GM13976 (cell line): ENCODE results near the gene SGSM1.

Experiments
- DNase-seq: peaks from one replicate; pipeline ENCODE4 v3.0.0; 2012; ENCODE audit warnings: low spot score
- CTCF ChIP-seq: IDR thresholded peaks from 2 replicates; pipeline ENCODE4 v1.5.1; 2012; ENCODE audit warnings: borderline replicate concordance, mild to moderate bottlenecking; ENCODE audit not compliant: insufficient read depth; ENCODE audit errors: extremely low read depth, missing control alignments, control extremely low read depth
- in situ Hi-C: fragments of 300-500 bp; cut with MboI; formaldehyde crosslinking; loops from one replicate; pipeline ENCODE4 v1.12.0; 2022; ENCODE audit warnings: low sequenced_read_pairs, mixed read lengths, inconsistent platforms; ENCODE audit not compliant: unreplicated experiment

Gene SGSM1

GRCh38 chr22:24824250-24824649 is 18.2 kb downstream of the SGSM1 start:
- no peak for DNase-seq
- in situ Hi-C loops = no loop called here
- no peak for TF ChIP-seq CTCF

DNA sequence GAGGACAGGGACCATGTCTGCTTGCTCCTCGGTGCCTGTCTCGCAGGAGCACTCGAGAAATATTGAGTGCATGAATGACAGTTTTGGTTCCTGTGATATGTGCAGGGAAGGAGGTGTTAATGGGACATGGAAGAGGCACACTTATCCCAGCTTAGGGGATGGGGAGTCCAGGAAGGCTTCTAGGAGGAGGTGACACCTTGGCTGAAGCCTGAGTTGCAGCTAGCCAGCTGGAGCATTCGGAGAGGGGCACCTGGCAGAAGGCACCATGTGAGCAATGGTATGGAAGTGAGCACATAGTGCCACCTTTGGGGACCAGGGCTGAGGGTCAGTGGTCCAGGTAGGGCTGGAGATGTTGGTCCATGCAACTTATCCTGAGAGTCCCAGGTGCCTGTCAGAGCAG is 18.9 kb downstream of the SGSM1 start:
- no peak for TF ChIP-seq CTCF
- in situ Hi-C loops = no loop called here
- no peak for DNase-seq

DNA sequence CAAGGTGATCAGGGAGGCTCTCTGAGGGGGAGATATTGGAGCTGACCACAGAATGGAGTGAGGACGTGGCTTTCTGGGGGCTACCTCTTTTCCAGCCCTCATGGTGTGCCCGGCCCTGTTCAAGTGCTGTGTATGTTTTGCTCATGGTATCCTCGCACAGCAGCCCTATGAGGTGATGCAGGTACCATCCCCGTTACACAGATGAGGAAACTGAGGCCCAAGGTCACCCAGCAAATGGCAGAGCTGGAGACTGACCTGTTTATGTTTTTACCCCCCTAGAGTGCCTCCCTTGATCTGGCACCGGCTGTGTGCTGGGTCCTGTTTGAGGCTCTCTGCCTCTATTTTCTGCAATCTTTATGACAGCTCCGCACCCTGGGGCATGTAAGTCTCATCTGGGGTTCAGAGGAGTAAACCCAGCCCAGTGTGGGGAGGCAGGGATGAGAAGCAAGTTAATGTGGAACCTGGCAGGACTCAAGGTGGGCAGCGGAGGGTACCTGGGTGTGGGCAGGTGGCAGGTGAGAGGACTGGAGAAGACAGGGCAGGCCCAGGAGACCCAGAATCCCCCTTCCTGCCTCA is 20.8 kb downstream of the SGSM1 start:
- TF ChIP-seq CTCF = no peak
- in situ Hi-C loops = no loop called here
- no peak for DNase-seq

- DNase-seq = no peak
- TF ChIP-seq CTCF = no peak
- in situ Hi-C loops = no loop called here
These were observed 21.3 kb downstream of the SGSM1 start for GRCh38 chr22:24827296-24827695.

DNA sequence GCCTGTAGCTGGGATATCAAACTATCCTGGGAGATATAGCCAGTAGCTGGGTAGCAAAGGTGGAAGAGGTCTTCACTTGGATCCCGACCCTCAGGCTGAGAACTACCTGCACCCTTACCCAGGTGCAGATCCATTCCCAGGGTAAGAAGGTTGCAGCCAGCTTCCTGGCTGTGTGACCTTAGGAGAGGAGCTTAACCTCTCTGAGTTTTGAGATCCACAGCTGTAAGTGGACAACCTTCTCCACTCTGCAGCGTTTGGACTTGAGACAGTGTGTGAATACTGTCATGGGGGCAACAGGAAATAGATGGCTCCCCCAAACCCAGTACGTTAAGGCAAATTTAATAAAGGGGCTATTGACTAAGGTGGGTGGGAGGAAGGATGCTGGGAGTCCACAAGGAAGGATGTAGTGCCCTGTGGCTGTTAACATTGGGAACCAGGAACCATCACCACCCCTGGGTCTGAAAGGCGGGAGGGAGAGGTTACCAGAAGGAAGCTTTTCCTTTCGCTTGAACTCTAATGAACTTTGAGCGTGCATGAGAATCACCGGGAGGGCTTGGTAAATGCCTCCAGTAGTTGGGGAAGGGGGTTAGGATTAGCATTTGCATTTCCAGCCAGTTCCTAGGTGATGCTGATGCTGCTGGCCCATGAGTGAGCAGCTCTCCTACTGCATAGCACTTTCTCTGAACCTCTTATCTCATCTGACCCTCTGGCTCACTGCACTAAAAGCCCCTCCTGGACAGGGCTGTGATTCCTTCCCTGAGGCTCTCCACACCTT is 24.4 kb downstream of the SGSM1 start:
- TF ChIP-seq CTCF = no peak
- in situ Hi-C loops = no loop called here

GRCh38 chr22:24831687-24832086 is 25.7 kb downstream of the SGSM1 start:
- DNase-seq = no peak
- no peak for TF ChIP-seq CTCF
- in situ Hi-C loops = no loop called here

More for the DNA sequence above, 24.4 kb downstream of the SGSM1 start:
- DNase-seq = no peak
